Sciatic nerve (tissue), 2 donors: Measurements from ENCODE around the gene ARIH2. TPM values are rescaled to one million over a fixed set of nuclear protein-coding genes. Genes with fewer than 3 reads are reported as not detected.

Experiments
- ATAC-seq: fragments of 200-7000 bp; cut with Tn5 transposase; one replicate; pipeline ENCODE4 v1.9.1; 2020; ENCODE audit warnings: mild to moderate bottlenecking, moderate library complexity
- DNase-seq: peaks from one replicate; pipeline ENCODE4 v3.0.0-alpha.2; 2020; ENCODE audit warnings: low spot score
- intact Hi-C: fragments of 100-400 bp; cut with DNase I; formaldehyde crosslinking; loops from one replicate; pipeline ENCODE4 v1.14.2; 2022
- total RNA-seq: library from RNA; stranded (reverse); fragmentation: NEBNext Ultra II Directional; extraction: Animal tissue kit (Norgen Biotek cat#: 25700); gene quantifications from one replicate; pipeline ENCODE4 v1.2.1, GENCODE V29; 2021
- donor health status: DM: no; HTN: no; CAD: no.
- donor health status: DM: no; HTN: no; CAD: no.

ARIH2 gene
- total RNA-seq, 1 donor from 2014 or later, result 88.9 TPM

GRCh38 chr3:48962340-48962739 is 43.7 kb downstream of the ARIH2 start:
- intact Hi-C loops, result no loop called here
- ATAC-seq, result no peak

DNA sequence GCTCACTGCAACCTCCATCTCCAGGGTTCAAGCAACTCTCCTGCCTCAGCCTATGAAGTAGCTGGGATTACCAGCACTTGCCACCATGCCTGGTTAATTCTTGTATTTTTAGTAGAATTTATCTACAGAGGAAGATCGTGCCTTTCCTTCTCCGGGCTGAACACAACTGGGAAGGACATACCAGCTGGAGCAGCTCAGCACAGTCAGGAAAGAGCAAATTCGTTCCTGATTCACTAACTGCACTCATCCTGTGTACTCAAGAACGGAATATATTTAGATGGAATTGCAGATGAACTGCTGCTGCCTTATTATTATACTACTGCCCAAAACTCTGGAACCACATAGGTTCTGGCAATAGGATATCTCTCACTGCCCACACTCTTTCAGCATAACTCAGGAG is 44.3 kb downstream of the ARIH2 start:
- intact Hi-C loops, result no loop called here
- DNase-seq (no peak), ATAC-seq (no peak)

More at GRCh38 chr3:48962340-48962739, 43.7 kb downstream of the ARIH2 start:
- no peak for DNase-seq

DNA sequence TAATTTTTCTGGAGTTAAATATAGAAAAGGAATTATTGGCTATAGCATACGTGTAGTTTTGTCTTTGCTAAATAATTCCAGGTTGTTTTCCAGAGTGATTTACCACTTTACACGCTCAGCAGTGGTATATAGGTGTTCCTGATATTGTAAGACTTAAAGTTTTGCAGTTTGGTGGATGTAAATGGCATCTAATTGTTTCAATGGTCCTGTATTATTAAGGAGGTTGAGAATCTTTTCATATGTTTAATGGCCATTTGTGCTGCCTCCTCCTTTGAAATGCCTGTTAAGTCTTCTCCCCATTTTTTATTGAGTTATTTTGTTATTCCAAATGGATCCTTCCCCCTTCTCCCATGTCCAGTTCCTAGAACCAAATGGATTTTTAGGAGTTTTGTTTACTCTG is 44.9 kb downstream of the ARIH2 start:
- intact Hi-C loops, result no loop called here

DNA sequence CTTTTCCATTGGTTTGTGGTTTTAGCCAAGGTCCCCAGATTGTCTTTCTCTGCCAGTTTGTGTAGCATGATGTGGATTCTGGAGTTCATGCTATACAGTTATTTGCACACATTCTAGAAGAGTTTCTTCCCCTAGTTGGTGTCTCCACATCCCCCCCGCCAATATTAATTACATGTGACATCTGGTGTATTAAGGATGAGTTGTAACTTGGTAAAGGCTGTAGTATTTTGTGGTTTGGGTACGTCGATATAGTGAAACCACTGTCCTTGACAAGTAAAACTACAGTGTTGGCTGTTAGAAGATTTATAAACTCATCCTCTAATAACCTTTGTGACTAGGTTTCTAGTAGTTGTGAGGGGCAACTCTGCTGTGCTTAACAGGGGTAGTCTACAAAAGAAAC is 47.7 kb downstream of the ARIH2 start:
- ATAC-seq (no peak), DNase-seq (no peak)
- intact Hi-C loops, result no loop called here

More for the DNA sequence above, 44.9 kb downstream of the ARIH2 start:
- DNase-seq (no peak), ATAC-seq (no peak)

DNA sequence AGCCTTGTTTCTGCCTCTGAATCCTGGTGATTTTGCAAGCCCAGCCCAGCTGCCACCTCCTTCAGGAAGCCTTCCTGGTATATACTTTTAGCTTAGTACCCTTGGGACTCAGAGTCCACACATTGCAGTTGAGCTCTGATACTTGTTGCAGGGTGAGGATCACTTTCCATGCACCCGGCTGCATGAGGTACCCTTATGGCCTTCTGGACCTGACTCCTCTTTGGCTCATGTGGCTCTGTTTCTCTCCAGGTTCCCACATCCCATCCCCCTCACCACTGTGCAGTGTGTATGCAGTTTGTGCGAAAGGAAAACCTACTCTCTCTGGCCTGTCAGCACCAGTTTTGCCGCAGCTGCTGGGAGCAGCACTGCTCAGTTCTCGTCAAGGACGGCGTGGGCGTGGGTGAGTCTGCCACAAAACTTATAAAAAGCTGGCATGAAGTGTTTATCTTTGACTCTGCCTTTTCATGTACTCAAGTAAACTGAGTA is 48.3 kb downstream of the ARIH2 start:
- intact Hi-C loops, result no loop called here
- ATAC-seq, result no peak
- no peak for DNase-seq

GRCh38 chr3:48970586-48970985 is 51.9 kb downstream of the ARIH2 start:
- no peak for ATAC-seq
- no peak for DNase-seq
- intact Hi-C loops, result no loop called here

GRCh38 chr3:48974076-48974864 is 55.6 kb downstream of the ARIH2 start:
- no peak for ATAC-seq
- DNase-seq, result no peak
- intact Hi-C loops, result no loop called here

- no peak for DNase-seq
- intact Hi-C loops, result no loop called here
- no peak for ATAC-seq
Measured at GRCh38 chr3:48979451-48979850, 60.8 kb downstream of the ARIH2 start.

DNA sequence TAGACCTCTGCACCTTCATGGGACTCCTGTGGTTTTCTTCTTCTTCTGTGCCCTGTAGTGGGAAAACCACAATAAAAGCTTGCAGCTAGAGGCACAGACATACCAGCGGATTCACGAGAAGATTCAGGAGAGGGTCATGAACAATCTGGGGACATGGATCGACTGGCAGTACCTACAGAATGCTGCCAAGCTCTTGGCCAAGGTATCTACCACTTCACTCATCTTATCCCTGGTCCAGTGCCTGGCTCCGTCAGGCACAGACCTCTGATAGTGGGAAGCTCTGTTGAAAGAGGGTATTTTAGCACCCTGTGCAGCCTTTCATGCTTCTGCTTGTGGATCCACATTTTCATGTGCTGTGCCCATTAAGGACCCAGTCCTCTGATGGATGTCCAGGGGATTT is 61.7 kb downstream of the ARIH2 start:
- DNase-seq (no peak), ATAC-seq (no peak)
- intact Hi-C loops, result no loop called here

DNA sequence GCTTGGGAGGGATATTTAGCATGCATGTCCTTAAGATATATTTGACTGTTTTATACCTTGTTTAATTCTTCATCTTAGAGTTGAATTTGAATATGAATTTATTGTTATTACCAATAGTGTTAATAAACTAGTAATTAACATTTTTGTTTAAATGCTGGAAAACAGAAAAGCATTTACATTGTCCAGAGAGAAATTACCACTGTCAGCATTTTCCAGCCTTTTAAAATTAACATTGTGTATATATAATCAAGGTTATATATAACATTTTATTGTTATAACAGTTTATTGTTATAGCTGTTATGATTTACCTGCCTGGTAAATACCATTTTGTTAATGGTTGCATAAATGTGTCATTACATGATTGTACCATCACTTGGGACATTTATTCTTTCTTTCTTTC is 63.4 kb downstream of the ARIH2 start:
- intact Hi-C loops, result no loop called here
- ATAC-seq (no peak), DNase-seq (no peak)

- ATAC-seq (no peak), DNase-seq (no peak)
- intact Hi-C loops, result no loop called here
Measured at GRCh38 chr3:48982686-48983085, 64.0 kb downstream of the ARIH2 start.

GRCh38 chr3:48983096-48983495 is 64.5 kb downstream of the ARIH2 start:
- intact Hi-C loops, result no loop called here
- ATAC-seq (no peak), DNase-seq (no peak)

DNA sequence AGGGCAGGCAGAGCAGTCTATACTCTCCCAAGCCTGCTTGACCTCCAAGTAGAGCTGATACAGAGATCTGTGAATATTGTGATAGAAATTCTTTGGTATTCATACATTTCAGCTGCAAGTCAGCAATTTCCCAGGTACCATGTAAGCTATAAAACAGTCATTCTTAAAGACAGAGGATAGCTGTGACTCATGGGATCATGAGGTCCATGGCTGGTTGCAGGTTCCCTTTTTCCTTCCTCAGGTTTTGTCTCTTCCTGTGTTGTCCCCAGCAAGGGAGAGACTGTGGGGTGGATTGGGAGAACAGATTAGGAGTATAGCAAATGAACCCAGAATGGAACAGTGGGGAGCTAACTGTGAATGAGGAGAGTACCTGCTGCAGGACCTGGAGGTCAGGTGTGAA is 66.0 kb downstream of the ARIH2 start:
- intact Hi-C loops, result no loop called here

DNA sequence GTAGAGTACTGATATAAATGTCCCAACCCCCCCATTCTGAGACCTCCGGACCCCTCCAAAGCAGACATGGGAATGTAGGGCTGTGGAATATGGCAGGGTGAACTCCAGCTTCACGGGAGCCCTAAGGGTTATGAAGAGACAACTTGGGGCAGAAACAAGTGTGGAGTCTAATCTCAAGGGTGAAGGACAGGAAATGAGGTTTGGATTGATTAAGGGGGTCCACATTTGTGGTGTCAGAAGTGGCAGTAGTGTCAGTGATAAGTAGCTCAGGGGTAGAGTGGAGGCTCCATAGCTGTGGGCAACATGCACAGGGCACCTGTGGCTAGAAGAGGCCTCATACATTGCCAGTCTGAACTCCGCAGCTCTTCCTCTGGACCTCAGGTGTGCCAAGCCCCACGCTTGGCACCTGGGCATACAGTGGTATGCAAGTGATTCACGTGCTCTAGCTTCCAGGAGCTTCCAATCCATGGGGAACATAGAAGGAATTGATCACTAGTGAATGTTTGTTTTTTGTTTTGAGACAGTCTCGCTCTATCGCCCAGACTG is 67.3 kb downstream of the ARIH2 start:
- intact Hi-C loops, result no loop called here
- DNase-seq (no peak), ATAC-seq (no peak)

More for the DNA sequence above, 66.0 kb downstream of the ARIH2 start:
- ATAC-seq, result no peak
- DNase-seq, result no peak

DNA sequence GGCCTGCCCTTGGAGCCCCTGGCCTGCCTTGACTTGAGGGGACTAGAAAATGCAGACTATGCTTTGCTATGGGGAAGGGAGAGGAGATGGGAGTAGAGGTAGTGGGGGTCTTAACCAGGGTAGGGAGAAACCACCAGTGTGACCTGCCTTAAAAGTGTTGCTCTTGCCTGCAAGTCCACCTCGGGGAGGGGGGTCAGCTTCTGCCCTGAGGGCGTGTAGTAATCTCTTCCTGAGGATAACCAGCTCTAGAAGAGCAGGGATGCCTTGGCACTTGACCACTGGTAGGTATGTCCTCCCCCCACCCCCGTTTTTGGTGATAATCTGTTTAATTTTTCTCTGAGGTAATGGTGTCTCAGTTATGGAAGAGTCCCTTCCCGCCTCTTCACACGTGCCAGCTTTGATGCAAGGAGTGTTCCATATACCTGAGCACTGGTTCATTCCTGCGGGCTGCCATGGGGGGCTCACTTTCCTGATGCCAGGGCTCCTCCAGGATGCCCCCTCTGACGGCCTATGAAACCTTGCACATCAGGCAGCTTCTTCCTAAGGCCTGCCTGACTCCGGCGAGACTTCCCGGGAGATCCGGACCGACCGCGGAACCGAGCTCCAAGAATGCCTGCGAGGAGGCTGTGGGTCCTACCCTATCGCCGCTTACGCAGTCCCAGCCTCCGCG is 70.6 kb downstream of the ARIH2 start:
- intact Hi-C loops, result no loop called here
- peak; percentile 6 for ATAC-seq

DNA sequence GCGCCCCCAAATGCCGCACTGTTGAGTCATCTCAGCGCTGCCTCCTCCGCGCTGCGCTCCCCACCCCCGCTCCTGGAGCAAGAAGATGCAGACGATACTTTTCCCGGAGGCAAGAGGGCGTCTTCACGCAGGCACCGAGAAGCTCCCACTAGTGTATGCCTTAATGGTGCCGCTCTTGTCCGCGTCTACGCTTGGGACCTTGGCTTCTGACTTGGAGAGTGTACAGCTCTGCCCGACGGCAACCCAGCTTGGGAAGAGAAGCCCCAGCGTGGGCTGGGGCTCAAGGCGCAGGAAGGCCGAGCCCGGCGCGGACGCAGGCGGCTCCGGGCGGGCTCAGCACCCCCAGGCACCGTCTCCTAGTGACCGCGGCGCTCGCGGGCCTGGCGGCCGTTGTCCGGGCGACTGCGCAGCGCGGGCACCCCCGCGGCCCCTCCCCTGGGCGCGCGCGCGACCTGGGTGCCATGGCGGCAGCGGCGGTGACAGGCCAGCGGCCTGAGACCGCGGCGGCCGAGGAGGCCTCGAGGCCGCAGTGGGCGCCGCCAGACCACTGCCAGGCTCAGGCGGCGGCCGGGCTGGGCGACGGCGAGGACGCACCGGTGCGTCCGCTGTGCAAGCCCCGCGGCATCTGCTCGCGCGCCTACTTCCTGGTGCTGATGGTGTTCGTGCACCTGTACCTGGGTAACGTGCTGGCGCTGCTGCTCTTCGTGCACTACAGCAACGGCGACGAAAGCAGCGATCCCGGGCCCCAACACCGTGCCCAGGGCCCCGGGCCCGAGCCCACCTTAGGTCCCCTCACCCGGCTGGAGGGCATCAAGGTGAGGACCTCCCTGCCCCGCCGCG is 71.4 kb downstream of the ARIH2 start, which contains the start of gene P4HTM:
P4HTM (plus strand) TSS at position 446 of the 840 bp plus-strand sequence; CDS start at position 462, 16 bp downstream.
- peak; percentile 95 for ATAC-seq
- DNase-seq, result peak; percentile 92
- intact Hi-C loops, result no loop called here

More for the DNA sequence above, 70.6 kb downstream of the ARIH2 start:
- no peak for DNase-seq

- DNase-seq, result no peak
- ATAC-seq, result no peak
- intact Hi-C loops, result no loop called here
Measured at GRCh38 chr3:48990636-48991469, 72.2 kb downstream of the ARIH2 start.

GRCh38 chr3:48991851-48992545 is 73.4 kb downstream of the ARIH2 start:
- DNase-seq (no peak), ATAC-seq (no peak)
- intact Hi-C loops, result no loop called here
